Measurements from ENCODE around the gene MTNR1B. TPM values are rescaled to one million over a fixed set of nuclear protein-coding genes. Genes with fewer than 3 reads are reported as not detected.

The MTNR1B gene
- polyA plus RNA-seq, 1 of the 3 experiments (the other 2 are of a cell fraction): not detected

DNA sequence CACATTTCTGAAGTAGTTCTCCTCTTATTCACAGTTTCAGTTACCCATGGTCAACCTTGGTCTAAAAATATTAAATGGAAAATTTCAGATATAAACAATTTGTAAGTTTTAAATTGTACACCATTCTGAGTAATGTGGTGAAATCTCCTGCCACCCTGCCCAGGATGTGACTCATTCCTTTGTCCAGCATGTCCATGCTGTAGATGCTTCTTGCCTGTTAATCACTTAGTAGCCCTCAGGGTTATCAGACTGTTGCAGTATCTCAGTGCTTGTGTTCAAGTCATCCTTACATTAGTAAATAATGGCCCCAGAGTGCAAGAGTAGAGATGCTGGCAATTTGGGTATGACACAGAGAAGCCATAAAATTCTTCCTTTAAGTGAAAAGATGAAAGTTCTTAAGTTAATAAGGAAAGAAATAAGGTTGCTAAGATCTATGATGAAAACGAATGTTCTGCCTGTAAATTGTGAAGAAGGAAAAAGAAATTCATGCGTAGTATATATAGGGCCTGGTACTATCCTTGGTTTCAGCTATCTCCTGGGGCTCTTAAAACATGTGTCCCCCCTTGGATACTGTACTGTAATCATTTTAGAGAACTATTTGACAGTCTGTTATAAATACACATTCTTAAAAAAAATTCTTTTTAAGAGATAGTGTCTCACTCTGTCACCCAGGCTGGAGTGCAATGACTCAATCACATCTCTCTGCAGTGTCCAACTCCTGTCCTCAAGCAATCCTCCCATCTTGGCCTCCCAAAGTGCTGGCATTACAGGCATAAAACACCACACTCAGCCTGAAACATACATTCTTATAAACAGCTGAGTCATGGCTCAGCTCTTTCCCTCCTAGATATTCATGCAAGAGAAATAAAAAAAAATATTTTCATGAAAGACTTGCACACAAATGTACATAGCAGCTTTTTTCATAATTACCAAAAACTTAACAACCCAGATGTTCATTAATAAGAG, 31.3 kb downstream of the MTNR1B start:
- Histone ChIP-seq H3K27me3 (ENCODE audit: insufficient read depth) (no peaks in the 10 kb centered on the region), H3K9me2 (no peaks in the 10 kb centered on the region), H3K9me3 (no peaks in the 10 kb centered on the region), H3K4me3 (ENCODE audit: low read depth in 2 of 2, low read length in 1 of 2) (no peak overlapping the region), H3K79me2 (ENCODE audit: insufficient read depth) (no peaks in the 10 kb centered on the region), H3K4me2 (peak overlapping the region; percentile 48), H3K9ac (peak overlapping the region; percentile 62), H2AFZ (ENCODE audit: low read depth) (peak overlapping the region; percentile 40; the same call in 1 of the 2 replicates), H3K27ac (ENCODE audit: low read depth in 2 of 2, low read length in 1 of 2) (peak overlapping the region; percentile 41 to 91; a peak in 3 of 4 replicates), H4K20me1 (ENCODE audit: insufficient read depth) (no peaks in the 10 kb centered on the region), H3F3A (replicated peaks; ENCODE audit: insufficient read depth) (peaks cover 24% of the 10 kb centered on the region), H3K4me1 (ENCODE audit: control insufficient read depth in 1 of 2, insufficient read depth in 2 of 2, low read depth in 1 of 2, low read length in 1 of 2) (peaks cover 6% of the 10 kb centered on the region in 2 experiments; a peak in 2 of 4 replicates), H3K36me3 (replicated peaks in 1 of 2; ENCODE audit: control insufficient read depth in 1 of 2, insufficient read depth in 2 of 2, low read length in 1 of 2) (no peaks in the 10 kb centered on the region)
- peak; percentile 50 for DNase-seq
- POLR2A ChIA-PET: no interaction called here
- CTCF ChIA-PET: interaction anchor here (1.7 kb wide), 1 partner anchor 59 kb away, joined by 5 read pairs; no protein-coding TSS in a partner anchor
- 51% methylated on average over 2 of the region's 2 CpGs for WGBS (ENCODE audit: low lambda C conversion rate)
- TF ChIP-seq, protein P1, sequence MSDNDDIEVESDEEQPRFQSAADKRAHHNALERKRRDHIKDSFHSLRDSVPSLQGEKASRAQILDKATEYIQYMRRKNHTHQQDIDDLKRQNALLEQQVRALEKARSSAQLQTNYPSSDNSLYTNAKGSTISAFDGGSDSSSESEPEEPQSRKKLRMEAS (IDR thresholded peaks at IDR 0.05; ENCODE audit: low read depth): peak; percentile 74
- TF ChIP-seq POLR2AphosphoS5 (IDR thresholded peaks at IDR 0.05; ENCODE audit: low read depth, low read length): peak; percentile 76; the same call in 1 of the 2 replicates
- no peak for TF ChIP-seq MXI1 (IDR thresholded peaks at IDR 0.05; ENCODE audit: low read depth, low read length)
- TF ChIP-seq, protein P2, sequence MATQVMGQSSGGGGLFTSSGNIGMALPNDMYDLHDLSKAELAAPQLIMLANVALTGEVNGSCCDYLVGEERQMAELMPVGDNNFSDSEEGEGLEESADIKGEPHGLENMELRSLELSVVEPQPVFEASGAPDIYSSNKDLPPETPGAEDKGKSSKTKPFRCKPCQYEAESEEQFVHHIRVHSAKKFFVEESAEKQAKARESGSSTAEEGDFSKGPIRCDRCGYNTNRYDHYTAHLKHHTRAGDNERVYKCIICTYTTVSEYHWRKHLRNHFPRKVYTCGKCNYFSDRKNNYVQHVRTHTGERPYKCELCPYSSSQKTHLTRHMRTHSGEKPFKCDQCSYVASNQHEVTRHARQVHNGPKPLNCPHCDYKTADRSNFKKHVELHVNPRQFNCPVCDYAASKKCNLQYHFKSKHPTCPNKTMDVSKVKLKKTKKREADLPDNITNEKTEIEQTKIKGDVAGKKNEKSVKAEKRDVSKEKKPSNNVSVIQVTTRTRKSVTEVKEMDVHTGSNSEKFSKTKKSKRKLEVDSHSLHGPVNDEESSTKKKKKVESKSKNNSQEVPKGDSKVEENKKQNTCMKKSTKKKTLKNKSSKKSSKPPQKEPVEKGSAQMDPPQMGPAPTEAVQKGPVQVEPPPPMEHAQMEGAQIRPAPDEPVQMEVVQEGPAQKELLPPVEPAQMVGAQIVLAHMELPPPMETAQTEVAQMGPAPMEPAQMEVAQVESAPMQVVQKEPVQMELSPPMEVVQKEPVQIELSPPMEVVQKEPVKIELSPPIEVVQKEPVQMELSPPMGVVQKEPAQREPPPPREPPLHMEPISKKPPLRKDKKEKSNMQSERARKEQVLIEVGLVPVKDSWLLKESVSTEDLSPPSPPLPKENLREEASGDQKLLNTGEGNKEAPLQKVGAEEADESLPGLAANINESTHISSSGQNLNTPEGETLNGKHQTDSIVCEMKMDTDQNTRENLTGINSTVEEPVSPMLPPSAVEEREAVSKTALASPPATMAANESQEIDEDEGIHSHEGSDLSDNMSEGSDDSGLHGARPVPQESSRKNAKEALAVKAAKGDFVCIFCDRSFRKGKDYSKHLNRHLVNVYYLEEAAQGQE (IDR thresholded peaks at IDR 0.05; ENCODE audit: low read depth, low read length): 0 out of 2 replicates have a peak, but pooled peaks have one; percentile 26
- peak; percentile 48; the same call in 1 of the 2 replicates for TF ChIP-seq TAF1 (IDR thresholded peaks at IDR 0.05; ENCODE audit: borderline replicate concordance, low read depth, low read length)
- no peak for TF ChIP-seq ELF1 (IDR thresholded peaks at IDR 0.05)
- TF ChIP-seq EZH2phosphoT487 (IDR thresholded peaks at IDR 0.05; ENCODE audit: borderline replicate concordance, low read depth): no peak
- no peak for TF ChIP-seq NRF1 (IDR thresholded peaks at IDR 0.05; ENCODE audit: low read depth, low read length)
- peak; percentile 31; the same call in 1 of the 2 replicates for TF ChIP-seq TEAD4 (IDR thresholded peaks at IDR 0.05; ENCODE audit: borderline replicate concordance, insufficient read depth)
- TF ChIP-seq SIN3A (IDR thresholded peaks at IDR 0.05; ENCODE audit: borderline replicate concordance, low read depth, low read length): no peak
- no peak for TF ChIP-seq RAD21 (IDR thresholded peaks at IDR 0.05; ENCODE audit: low read length)
- TF ChIP-seq, protein P3, sequence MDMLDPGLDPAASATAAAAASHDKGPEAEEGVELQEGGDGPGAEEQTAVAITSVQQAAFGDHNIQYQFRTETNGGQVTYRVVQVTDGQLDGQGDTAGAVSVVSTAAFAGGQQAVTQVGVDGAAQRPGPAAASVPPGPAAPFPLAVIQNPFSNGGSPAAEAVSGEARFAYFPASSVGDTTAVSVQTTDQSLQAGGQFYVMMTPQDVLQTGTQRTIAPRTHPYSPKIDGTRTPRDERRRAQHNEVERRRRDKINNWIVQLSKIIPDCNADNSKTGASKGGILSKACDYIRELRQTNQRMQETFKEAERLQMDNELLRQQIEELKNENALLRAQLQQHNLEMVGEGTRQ (IDR thresholded peaks at IDR 0.05; ENCODE audit: borderline replicate concordance, low read depth, low read length): no peak
- TF ChIP-seq RXRA (IDR thresholded peaks at IDR 0.05; ENCODE audit: borderline replicate concordance, low read depth): no peak
- TF ChIP-seq MEF2A (IDR thresholded peaks at IDR 0.05; ENCODE audit: borderline replicate concordance, low read depth): no peak
- TF ChIP-seq EP300 (IDR thresholded peaks at IDR 0.05; ENCODE audit: borderline replicate concordance in 1 of 2, low read depth in 1 of 2, low read length in 1 of 2): peak; percentile 22 to 72; a peak in 2 of 4 replicates
- no peak for TF ChIP-seq GATA2 (CRISPR knock-in tag; IDR thresholded peaks at IDR 0.05)
- TF ChIP-seq GABPA (IDR thresholded peaks at IDR 0.05; ENCODE audit: low read depth): no peak
- TF ChIP-seq, protein P4, sequence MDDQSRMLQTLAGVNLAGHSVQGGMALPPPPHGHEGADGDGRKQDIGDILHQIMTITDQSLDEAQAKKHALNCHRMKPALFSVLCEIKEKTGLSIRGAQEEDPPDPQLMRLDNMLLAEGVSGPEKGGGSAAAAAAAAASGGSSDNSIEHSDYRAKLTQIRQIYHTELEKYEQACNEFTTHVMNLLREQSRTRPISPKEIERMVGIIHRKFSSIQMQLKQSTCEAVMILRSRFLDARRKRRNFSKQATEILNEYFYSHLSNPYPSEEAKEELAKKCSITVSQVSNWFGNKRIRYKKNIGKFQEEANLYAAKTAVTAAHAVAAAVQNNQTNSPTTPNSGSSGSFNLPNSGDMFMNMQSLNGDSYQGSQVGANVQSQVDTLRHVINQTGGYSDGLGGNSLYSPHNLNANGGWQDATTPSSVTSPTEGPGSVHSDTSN (IDR thresholded peaks at IDR 0.05): peak; percentile 67
- TF ChIP-seq, protein P5, sequence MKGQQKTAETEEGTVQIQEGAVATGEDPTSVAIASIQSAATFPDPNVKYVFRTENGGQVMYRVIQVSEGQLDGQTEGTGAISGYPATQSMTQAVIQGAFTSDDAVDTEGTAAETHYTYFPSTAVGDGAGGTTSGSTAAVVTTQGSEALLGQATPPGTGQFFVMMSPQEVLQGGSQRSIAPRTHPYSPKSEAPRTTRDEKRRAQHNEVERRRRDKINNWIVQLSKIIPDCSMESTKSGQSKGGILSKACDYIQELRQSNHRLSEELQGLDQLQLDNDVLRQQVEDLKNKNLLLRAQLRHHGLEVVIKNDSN (IDR thresholded peaks at IDR 0.05; ENCODE audit: borderline replicate concordance, low read depth): no peak
- TF ChIP-seq TCF12 (IDR thresholded peaks at IDR 0.05): peak; percentile 78
- no peak for TF ChIP-seq CHD2 (IDR thresholded peaks at IDR 0.05; ENCODE audit: low read length, partially characterized antibody)
- TF ChIP-seq, protein P6, sequence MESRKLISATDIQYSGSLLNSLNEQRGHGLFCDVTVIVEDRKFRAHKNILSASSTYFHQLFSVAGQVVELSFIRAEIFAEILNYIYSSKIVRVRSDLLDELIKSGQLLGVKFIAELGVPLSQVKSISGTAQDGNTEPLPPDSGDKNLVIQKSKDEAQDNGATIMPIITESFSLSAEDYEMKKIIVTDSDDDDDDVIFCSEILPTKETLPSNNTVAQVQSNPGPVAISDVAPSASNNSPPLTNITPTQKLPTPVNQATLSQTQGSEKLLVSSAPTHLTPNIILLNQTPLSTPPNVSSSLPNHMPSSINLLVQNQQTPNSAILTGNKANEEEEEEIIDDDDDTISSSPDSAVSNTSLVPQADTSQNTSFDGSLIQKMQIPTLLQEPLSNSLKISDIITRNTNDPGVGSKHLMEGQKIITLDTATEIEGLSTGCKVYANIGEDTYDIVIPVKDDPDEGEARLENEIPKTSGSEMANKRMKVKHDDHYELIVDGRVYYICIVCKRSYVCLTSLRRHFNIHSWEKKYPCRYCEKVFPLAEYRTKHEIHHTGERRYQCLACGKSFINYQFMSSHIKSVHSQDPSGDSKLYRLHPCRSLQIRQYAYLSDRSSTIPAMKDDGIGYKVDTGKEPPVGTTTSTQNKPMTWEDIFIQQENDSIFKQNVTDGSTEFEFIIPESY (IDR thresholded peaks at IDR 0.05; ENCODE audit: borderline replicate concordance, low read depth): no peak
- no peak for TF ChIP-seq FOXM1 (IDR thresholded peaks at IDR 0.05; ENCODE audit: low read depth)

Measured in SK-N-SH (cell line).